IMR-90 (cell line): ENCODE measurements around the gene ZNF485. TPM values are rescaled to one million over a fixed set of nuclear protein-coding genes. Genes with fewer than 3 reads are reported as not detected.

Source experiments
- ATAC-seq: fragments of 200-7000 bp; cut with Tn5 transposase; 2 replicates; pipeline ENCODE4 v1.9.1; 2020; ENCODE audit warnings: low read depth, mild to moderate bottlenecking, moderate library complexity
- BruUV-seq: library from RNA; stranded (reverse); fragments of 400-500 nt; replicated peaks from 2 replicates; lab custom pipeline; 2021; lab: Mats Ljungman, UMichigan
- CTCF ChIA-PET: fragments of 300-600 bp; formaldehyde crosslinking; extraction: SDS; loops from one replicate; lab custom pipeline; 2021; ENCODE audit warnings: antibody characterized with exemption; lab: Yijun Ruan, JAX
- POLR2A ChIA-PET: fragments of 300-600 bp; sonication (Branson Sonifier 250); formaldehyde crosslinking; loops from one replicate; lab custom pipeline; 2022; ENCODE audit warnings: antibody characterized with exemption; ENCODE audit not compliant: unreplicated experiment; lab: Charles Lee
- DNase-seq: peaks from one replicate; pipeline ENCODE4 v3.0.0; 2013
- H2AFZ ChIP-seq: replicated peaks from 2 replicates; pipeline ENCODE3; 2013; ENCODE audit warnings: low read length, mild to moderate bottlenecking; ENCODE audit not compliant: poor library complexity
- H2AK5ac ChIP-seq: 2 replicates; pipeline ENCODE4 v1.6.1; 2013; ENCODE audit warnings: low read depth, low read length, inconsistent platforms
- H2AK9ac ChIP-seq: replicated peaks from 2 replicates; pipeline ENCODE3; 2013; ENCODE audit warnings: mild to moderate bottlenecking, low read depth, low read length, moderate library complexity; ENCODE audit not compliant: poor library complexity
- H2BK120ac ChIP-seq: 2 replicates; pipeline ENCODE4 v1.6.1; 2013; ENCODE audit warnings: low read depth, low read length, inconsistent platforms
- H2BK15ac ChIP-seq: 3 replicates; pipeline ENCODE4 v1.6.1; 2013; ENCODE audit warnings: low read depth, low read length, inconsistent platforms
- H2BK20ac ChIP-seq: 2 replicates; pipeline ENCODE4 v1.6.1; 2013; ENCODE audit warnings: low read depth, mild to moderate bottlenecking, inconsistent platforms, low read length, moderate library complexity
- H2BK5ac ChIP-seq: 2 replicates; pipeline ENCODE4 v1.6.1; 2013; ENCODE audit warnings: mild to moderate bottlenecking, low read depth, low read length, inconsistent platforms; ENCODE audit not compliant: poor library complexity, severe bottlenecking
- H3K14ac ChIP-seq: replicated peaks from 2 replicates; pipeline ENCODE4 v1.6.1; 2013; ENCODE audit warnings: low read depth, low read length, inconsistent platforms
- H3K18ac ChIP-seq: 2 replicates; pipeline ENCODE4 v1.6.1; 2013; ENCODE audit warnings: low read depth, low read length, control low read depth
- H3K23ac ChIP-seq: 2 replicates; pipeline ENCODE4 v1.6.1; 2013; ENCODE audit warnings: low read depth, low read length, inconsistent platforms
- H3K27ac ChIP-seq: 2 replicates; pipeline ENCODE4 v1.5.1; 2013; ENCODE audit warnings: mild to moderate bottlenecking, control low read depth, low read length; ENCODE audit not compliant: insufficient read depth
- H3K27me3 ChIP-seq: 2 replicates; pipeline ENCODE4 v1.6.1; 2013; ENCODE audit warnings: low read length; ENCODE audit not compliant: control insufficient read depth, insufficient read depth
- H3K36me3 ChIP-seq: 2 replicates; pipeline ENCODE4 v1.6.1; 2013; ENCODE audit warnings: low read length, mixed read lengths; ENCODE audit not compliant: control insufficient read depth, insufficient read depth
- H3K4ac ChIP-seq: 2 replicates; pipeline ENCODE4 v1.6.1; 2013; ENCODE audit warnings: low read depth, low read length, inconsistent platforms
- H3K4me1 ChIP-seq: 2 replicates; pipeline ENCODE4 v1.6.1; 2013; ENCODE audit warnings: low read length, mixed read lengths; ENCODE audit not compliant: control insufficient read depth, insufficient read depth
- H3K4me2 ChIP-seq: 2 replicates; pipeline ENCODE4 v1.6.1; 2013; ENCODE audit warnings: low read depth, mild to moderate bottlenecking, control low read depth, low read length, moderate library complexity
- H3K4me3 ChIP-seq: 2 replicates; pipeline ENCODE4 v1.5.1; 2013; ENCODE audit warnings: low read depth, mild to moderate bottlenecking, control low read depth, low read length, moderate library complexity; ENCODE audit not compliant: insufficient read depth
- H3K56ac ChIP-seq: 2 replicates; pipeline ENCODE4 v1.6.1; 2013; ENCODE audit warnings: low read length, inconsistent platforms; ENCODE audit not compliant: insufficient read depth; ENCODE audit errors: extremely low read depth
- H3K79me1 ChIP-seq, 2 experiments: 2 replicates each; pipeline ENCODE4 v1.6.1; 2013; ENCODE audit warnings: low read length in 2 of 2, inconsistent platforms in 1 of 2, low read depth in 1 of 2
- H3K9ac ChIP-seq: 2 replicates; pipeline ENCODE4 v1.6.1; 2013; ENCODE audit warnings: low read depth, low read length, control low read depth
- H3K9me1 ChIP-seq: 2 replicates; pipeline ENCODE4 v1.6.1; 2013; ENCODE audit warnings: low read length, inconsistent platforms; ENCODE audit not compliant: insufficient read depth
- H3K9me3 ChIP-seq: 2 replicates; pipeline ENCODE4 v1.6.1; 2013; ENCODE audit warnings: low read length; ENCODE audit not compliant: control insufficient read depth, insufficient read depth
- H4K20me1 ChIP-seq: 2 replicates; pipeline ENCODE4 v1.6.1; 2013; ENCODE audit warnings: low read length, inconsistent platforms; ENCODE audit not compliant: insufficient read depth
- H4K5ac ChIP-seq: 2 replicates; pipeline ENCODE4 v1.6.1; 2013; ENCODE audit warnings: mild to moderate bottlenecking, low read depth, low read length, control low read depth
- H4K8ac ChIP-seq, 2 experiments: 2 replicates each; pipeline ENCODE4 v1.6.1; 2013; ENCODE audit warnings: low read depth in 2 of 2, low read length in 2 of 2, control low read depth in 1 of 2, inconsistent platforms in 1 of 2
- H4K91ac ChIP-seq: 2 replicates; pipeline ENCODE4 v1.6.1; 2013; ENCODE audit warnings: low read depth, low read length, inconsistent platforms; ENCODE audit not compliant: insufficient read depth
- BHLHE40 ChIP-seq: fragments of 150-350 bp; IDR thresholded peaks from 2 replicates; pipeline ENCODE4 v1.6.1; 2016; ENCODE audit warnings: mild to moderate bottlenecking, low read depth, low read length
- CHD1 ChIP-seq: IDR thresholded peaks from 2 replicates; pipeline ENCODE4 v1.6.1; 2012; ENCODE audit warnings: low read depth, low read length, improper control_type of control experiment
- WGBS, 2 experiments: methylation state at CpG; one replicate each; pipeline versions ENCODE4 v1.1.5 to v1.1.7; 2013; ENCODE audit warnings: missing lambda C conversion rate in 2 of 2; ENCODE audit not compliant: insufficient read length in 1 of 2; ENCODE audit errors: extremely low coverage in 2 of 2; 5-methylcytosine and 5-hydroxymethylcytosine counted together
- dilution Hi-C: fragments of 300-500 bp; cut with HindIII; formaldehyde crosslinking; loops from one replicate; pipeline ENCODE4 v1.14.3; 2018; ENCODE audit warnings: low sequenced_read_pairs; ENCODE audit not compliant: unreplicated experiment
- in situ Hi-C: fragments of 300-500 bp; cut with MboI; formaldehyde crosslinking; loops from 3 replicates; pipeline ENCODE4 v1.14.3; 2019; ENCODE audit warnings: low sequenced_read_pairs, inconsistent platforms, mixed read lengths
- intact Hi-C: fragments of 100-400 bp; cut with micrococcal nuclease; formaldehyde crosslinking; loops from 2 replicates; pipeline ENCODE4 v1.10.0; 2022
- polyA plus RNA-seq, 3 experiments: library from polyadenylated mRNA; depleted of rRNA; stranded (reverse); fragments of >200 nt; gene quantifications; 2 replicates each; pipeline ENCODE4 v1.2.3, GENCODE V29; 2012; ENCODE audit warnings: low replicate concordance in 1 of 3
- total RNA-seq: library from RNA; depleted of rRNA; stranded (reverse); fragments of >200 nt; gene quantifications from 2 replicates; pipeline ENCODE4 v1.2.3, GENCODE V29; 2012

ZNF485 gene
- total and polyA plus RNA-seq, 2 of the 4 experiments (the other 2 are of a cell fraction), result 1.0 to 2.2 TPM

DNA sequence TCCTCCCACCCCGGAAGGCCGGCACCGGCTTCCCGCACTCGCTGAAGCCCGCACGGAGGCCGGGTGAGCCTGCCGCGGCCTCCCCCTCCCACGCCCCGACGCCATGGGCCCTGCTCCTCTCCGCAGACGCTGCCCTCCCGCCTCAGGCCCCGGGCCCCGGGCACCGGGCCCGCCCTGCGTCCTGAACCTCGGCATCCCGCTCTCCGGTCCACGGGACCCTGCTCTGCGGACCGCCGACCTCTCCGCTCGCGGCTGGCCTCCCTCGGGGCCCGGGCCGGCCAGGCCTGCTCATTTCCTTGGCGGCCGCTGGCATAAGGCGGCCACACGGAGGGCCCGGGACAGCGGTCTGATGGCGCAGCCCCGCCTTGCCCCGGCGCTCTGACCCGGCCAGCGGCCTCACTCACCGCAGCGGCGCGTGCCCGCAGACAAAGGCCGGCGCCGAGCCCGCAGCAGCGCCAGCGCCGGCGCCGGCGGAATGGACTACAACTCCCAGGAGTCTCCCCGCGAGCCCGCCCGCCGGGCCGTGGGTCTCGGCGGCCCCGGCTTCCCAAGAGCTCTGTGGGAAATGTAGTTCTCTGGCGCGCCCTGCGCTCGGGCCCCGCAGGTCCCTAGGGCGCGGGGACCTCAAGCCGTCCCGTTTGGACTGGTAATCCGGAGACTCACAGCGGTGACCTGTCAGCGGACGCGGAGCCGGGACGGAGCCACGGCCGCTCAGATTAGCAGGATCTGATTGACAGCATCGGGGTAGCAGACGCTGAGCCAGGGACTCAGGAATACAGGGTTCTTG lies 42.4 kb downstream of the ZNF485 start, which contains the start of gene ZNF32:
Gene ZNF32, minus strand, starts transcription at position 484 of the 787 bp plus-strand sequence. CDS start 2,748 bp downstream, outside the sequence.
- 1% methylated on average over 66 of the region's 90 CpGs; no CpG with 5 or more reads in 1 of the 2 experiments for WGBS, 2 experiments
- peak within 1 kb of the TSS; percentile 91 for H3K4ac ChIP-seq
- POLR2A ChIA-PET, result interaction anchor here (0.7 kb wide), 1 partner anchor 398 kb away, joined by 4 read pairs; no protein-coding TSS in a partner anchor
- CTCF ChIA-PET, result interaction anchor here (1.1 kb wide), 1 partner anchor 9 kb away, joined by 3 read pairs; no protein-coding TSS in a partner anchor
- TF ChIP-seq BHLHE40 (peak; percentile 79), CHD1 (no peak)
- H4K91ac ChIP-seq, result peak within 1 kb of the TSS; percentile 97
- H3K27ac ChIP-seq, result peak within 1 kb of the TSS; percentile 72
- H3K9me3 ChIP-seq, result peaks cover 30% of the 10 kb centered on the region
- H2AK9ac ChIP-seq, result peak within 1 kb of the TSS; percentile 93
- H3K4me1 ChIP-seq, result peaks cover 3% of the 10 kb centered on the region; the same call in 1 of the 2 replicates
- H3K9me1 ChIP-seq, result no peaks in the 10 kb centered on the region
- peak within 1 kb of the TSS; percentile 81 for H3K4me2 ChIP-seq
- H3K36me3 ChIP-seq, result peaks cover 15% of the 10 kb centered on the region
- peak within 1 kb of the TSS; percentile 90 for H2BK120ac ChIP-seq
- peaks cover 10% of the 10 kb centered on the region in 2 experiments for H3K79me1 ChIP-seq
- DNase-seq, result peak; percentile 83
- H3K56ac ChIP-seq, result no peak within 1 kb of the TSS
- no peak within 1 kb of the TSS for H2BK15ac ChIP-seq
- peak within 1 kb of the TSS; percentile 98 for H4K5ac ChIP-seq
- intact Hi-C loops (no loop called here), dilution Hi-C loops (no loop called here), in situ Hi-C loops (no loop called here)
- BruUV-seq, result no TSS peak
- H2AK5ac ChIP-seq, result no peak within 1 kb of the TSS
- peak within 1 kb of the TSS; percentile 91 for H3K14ac ChIP-seq
- no peaks in the 10 kb centered on the region for H4K20me1 ChIP-seq
- peak within 1 kb of the TSS; percentile 98 for H4K8ac ChIP-seq
- peak; percentile 99 for ATAC-seq
- H2BK5ac ChIP-seq, result peak within 1 kb of the TSS; percentile 83
- no peaks in the 10 kb centered on the region for H3K27me3 ChIP-seq
- H2BK20ac ChIP-seq, result peak within 1 kb of the TSS; percentile 78; the same call in 1 of the 2 replicates
- peak within 1 kb of the TSS; percentile 73 for H3K23ac ChIP-seq
- H2AFZ ChIP-seq, result peak within 1 kb of the TSS; percentile 100
- H3K9ac ChIP-seq, result peak within 1 kb of the TSS; percentile 64
- peak within 1 kb of the TSS; percentile 21 for H3K18ac ChIP-seq
- peak within 1 kb of the TSS; percentile 62 for H3K4me3 ChIP-seq
